Measurements from ENCODE around the gene CIC.

DNA sequence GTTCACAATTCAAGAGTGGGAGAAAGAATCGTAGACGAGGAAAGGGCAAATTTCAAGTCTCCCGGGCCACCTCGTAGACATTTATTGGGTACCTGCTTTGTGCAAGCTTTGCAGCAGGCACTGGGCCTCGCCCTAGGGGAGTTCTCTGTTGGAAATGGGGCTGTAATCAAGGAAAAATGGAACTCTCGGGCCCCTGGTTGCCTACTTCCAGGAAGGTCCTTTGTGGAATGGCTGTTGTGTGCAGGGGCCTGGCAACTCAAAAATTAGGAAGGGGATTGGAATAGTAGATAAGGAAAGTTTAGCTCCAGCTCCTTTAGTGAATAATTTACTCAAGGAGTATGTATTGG lies 48.3 kb upstream of the CIC start:
- TF ChIP-seq, protein P1, sequence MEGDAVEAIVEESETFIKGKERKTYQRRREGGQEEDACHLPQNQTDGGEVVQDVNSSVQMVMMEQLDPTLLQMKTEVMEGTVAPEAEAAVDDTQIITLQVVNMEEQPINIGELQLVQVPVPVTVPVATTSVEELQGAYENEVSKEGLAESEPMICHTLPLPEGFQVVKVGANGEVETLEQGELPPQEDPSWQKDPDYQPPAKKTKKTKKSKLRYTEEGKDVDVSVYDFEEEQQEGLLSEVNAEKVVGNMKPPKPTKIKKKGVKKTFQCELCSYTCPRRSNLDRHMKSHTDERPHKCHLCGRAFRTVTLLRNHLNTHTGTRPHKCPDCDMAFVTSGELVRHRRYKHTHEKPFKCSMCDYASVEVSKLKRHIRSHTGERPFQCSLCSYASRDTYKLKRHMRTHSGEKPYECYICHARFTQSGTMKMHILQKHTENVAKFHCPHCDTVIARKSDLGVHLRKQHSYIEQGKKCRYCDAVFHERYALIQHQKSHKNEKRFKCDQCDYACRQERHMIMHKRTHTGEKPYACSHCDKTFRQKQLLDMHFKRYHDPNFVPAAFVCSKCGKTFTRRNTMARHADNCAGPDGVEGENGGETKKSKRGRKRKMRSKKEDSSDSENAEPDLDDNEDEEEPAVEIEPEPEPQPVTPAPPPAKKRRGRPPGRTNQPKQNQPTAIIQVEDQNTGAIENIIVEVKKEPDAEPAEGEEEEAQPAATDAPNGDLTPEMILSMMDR (IDR thresholded peaks at IDR 0.05), result no peak
- TF ChIP-seq POLR2A (IDR thresholded peaks at IDR 0.05), result no peak

Data from esophagus squamous epithelium (tissue), 4 donors.